GM18511 (cell line): ENCODE results near the gene ANKS1A.
"Not testable (repeated sequence)": the region's sequence is repeated elsewhere in the genome, so short reads cannot be mapped to it uniquely, and the experiment has no call there.

ENCODE experiments used
- ATAC-seq: cut with Tn5 transposase; IDR thresholded peaks from one replicate; pipeline ENCODE4 v1.9.1; 2021; ENCODE audit warnings: mild to moderate bottlenecking, moderate library complexity; ENCODE audit not compliant: unreplicated experiment

ANKS1A gene, protein sequence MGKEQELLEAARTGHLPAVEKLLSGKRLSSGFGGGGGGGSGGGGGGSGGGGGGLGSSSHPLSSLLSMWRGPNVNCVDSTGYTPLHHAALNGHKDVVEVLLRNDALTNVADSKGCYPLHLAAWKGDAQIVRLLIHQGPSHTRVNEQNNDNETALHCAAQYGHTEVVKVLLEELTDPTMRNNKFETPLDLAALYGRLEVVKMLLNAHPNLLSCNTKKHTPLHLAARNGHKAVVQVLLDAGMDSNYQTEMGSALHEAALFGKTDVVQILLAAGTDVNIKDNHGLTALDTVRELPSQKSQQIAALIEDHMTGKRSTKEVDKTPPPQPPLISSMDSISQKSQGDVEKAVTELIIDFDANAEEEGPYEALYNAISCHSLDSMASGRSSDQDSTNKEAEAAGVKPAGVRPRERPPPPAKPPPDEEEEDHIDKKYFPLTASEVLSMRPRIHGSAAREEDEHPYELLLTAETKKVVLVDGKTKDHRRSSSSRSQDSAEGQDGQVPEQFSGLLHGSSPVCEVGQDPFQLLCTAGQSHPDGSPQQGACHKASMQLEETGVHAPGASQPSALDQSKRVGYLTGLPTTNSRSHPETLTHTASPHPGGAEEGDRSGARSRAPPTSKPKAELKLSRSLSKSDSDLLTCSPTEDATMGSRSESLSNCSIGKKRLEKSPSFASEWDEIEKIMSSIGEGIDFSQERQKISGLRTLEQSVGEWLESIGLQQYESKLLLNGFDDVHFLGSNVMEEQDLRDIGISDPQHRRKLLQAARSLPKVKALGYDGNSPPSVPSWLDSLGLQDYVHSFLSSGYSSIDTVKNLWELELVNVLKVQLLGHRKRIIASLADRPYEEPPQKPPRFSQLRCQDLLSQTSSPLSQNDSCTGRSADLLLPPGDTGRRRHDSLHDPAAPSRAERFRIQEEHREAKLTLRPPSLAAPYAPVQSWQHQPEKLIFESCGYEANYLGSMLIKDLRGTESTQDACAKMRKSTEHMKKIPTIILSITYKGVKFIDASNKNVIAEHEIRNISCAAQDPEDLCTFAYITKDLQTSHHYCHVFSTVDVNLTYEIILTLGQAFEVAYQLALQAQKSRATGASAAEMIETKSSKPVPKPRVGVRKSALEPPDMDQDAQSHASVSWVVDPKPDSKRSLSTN

GRCh38 chr6:34888874-34889555 lies at the start of gene ANKS1A:
Gene ANKS1A, plus strand, starts transcription at chr6:34889255. Its CDS starts 148 bp downstream, at chr6:34889403.
- peak; percentile 58 for ATAC-seq

GRCh38 chr6:34839666-34840352 lies 49.2 kb upstream of the ANKS1A start:
- ATAC-seq = no peak

- not testable (repeated sequence) for ATAC-seq
Observed at GRCh38 chr6:34849066-34849465, 40.0 kb upstream of the ANKS1A start.

- no peak for ATAC-seq
Observed at GRCh38 chr6:34851361-34851760, 37.7 kb upstream of the ANKS1A start.

DNA sequence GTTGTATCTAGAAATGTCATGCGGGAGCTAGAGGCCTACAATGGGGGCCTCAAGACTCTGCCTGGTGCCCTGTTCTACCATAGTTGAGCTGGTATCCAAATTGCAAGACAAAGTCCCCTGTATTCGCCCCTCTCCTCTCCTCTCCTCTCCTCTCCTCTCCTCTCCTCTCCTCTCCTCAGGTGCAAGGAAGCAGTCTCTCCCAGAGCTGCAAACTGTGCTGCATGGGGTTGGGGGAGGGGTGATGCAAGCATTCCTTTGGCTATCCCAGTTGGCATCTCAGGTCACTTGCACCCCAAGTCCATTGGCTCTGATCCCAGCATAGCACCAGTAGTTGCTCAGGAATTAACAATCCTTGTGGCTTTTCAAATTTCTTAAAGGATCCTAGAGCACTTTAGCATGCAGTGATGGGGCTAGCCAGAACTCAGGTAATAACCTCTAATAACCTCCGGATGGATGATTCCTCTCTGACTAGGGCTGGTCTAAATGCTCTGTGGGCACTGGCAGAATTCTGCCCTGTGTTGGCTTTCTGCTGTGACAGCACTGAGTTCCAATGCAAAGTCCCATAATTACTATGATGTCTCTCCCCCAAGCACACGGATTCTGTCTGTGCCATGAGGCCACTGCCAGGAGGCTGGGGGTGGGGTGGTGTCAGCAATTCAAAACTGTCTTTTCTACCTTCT lies 36.5 kb upstream of the ANKS1A start:
- ATAC-seq = no peak

- ATAC-seq = no peak
Observed at GRCh38 chr6:34855463-34855862, 33.6 kb upstream of the ANKS1A start.

DNA sequence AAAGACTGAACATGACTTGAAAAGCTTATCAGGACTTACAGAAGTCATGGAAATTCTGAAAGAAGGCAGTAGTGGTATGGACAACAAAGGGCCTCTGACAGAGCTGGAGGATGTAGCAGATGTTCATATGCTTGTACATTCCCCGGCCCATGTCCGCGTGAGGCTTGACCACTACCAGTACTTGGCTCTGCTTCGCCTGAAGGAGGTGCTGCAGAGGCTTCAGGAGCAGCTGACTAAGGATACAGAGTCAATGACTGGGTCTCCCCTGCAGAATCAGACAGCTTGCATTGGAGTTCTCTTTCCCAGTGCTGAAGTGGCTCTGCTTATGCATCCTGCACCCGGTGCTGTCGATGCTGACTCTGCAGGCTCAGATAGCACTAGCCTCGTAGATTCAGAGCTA lies 30.4 kb upstream of the ANKS1A start:
- no peak for ATAC-seq

- ATAC-seq = no peak
Observed at GRCh38 chr6:34859951-34860350, 29.1 kb upstream of the ANKS1A start.

- ATAC-seq = no peak
Observed at GRCh38 chr6:34860776-34861175, 28.3 kb upstream of the ANKS1A start.

DNA sequence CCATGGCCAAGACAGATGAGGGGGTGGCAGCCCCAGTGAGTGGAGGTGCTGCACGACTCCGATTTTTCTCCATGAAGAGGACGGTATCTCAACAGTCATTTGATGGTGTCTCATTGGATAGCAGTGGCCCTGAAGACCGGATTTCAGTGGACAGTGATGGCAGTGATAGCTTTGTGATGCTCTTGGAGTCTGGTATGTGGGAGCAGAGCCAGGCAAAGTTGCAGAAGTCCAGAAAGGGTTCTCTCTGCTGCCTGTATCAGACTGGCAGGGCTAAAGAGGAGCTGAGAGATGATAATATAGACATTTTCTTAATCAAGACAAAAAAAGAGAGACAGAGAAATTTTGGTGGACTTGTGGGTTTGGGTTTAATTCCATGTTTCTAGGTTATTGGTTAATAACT lies 25.0 kb upstream of the ANKS1A start:
- ATAC-seq = no peak

DNA sequence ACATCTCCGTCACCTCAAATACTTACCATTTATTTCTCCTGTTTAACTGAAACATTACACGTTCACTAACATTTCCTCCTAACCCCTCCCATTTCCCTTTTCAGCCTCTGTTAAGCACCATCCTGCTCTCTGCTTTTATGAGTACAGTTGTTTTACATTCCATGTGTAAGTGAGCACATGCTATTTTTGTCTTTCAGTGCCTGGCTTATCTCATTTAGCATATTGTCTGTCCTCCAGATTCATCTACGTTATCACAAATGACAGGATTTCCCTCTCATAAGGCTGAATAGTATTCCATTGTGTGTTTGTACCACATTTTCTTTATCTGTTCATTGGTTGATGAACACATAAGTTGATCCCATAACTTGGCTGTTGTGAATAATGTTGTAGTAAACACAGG lies 23.9 kb upstream of the ANKS1A start:
- ATAC-seq = no peak

DNA sequence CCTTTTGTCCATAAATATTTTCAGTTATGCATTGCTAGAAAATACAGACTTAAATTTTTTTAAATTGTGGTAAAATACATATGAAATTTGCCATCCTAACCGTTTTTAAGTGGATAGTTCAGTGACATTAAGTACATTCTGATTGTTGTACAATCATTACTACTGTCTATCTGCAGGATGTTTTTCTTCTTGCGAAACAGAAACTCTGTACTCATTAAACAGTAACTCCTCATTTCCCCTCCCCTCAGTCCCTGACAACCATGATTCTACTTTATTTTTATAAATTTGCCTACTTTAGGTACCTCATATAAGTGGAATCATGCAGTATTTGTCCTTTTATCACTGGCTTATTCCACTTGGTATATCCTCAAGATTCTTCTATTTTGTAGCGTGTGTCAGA lies 22.5 kb upstream of the ANKS1A start:
- no peak for ATAC-seq

- ATAC-seq = no peak
Observed at GRCh38 chr6:34867484-34867883, 21.6 kb upstream of the ANKS1A start.

DNA sequence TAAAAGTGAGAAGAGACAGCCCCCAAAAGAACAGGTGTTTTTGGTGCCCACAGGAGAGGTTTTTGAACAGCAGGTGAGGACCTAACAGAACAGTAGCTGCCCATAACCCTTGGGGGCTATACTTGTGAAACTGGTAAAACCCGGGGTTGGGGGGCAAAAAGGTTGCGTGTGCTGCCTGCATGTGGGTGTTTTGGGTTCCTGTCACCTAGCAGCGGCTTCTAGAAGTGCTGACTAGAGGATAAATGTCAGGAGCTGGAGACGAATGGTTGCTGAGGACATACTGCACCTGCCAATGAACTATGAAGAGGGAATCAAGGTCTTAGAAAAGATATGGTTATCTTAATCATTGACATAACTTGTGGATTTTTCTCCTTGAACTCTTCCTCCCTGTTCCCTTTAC lies 17.2 kb upstream of the ANKS1A start:
- ATAC-seq = no peak

DNA sequence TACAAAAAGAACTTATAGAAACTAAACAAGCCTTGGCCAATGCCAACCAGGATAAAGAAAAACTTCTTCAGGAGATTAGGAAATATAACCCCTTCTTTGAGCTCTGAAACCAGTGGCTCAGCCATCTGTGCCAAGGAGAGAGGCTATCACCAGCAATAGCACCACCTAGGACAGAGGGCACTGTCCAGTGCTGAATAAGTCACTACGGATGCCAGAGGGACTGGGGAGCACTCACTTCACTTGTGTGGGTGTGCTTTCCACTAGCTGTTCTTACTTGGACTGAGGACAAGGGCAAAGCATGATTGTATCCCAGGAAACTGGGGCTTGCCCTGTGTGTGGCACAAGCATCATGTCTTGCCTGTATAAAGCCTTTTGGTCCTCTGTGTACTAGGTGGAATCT lies 16.7 kb upstream of the ANKS1A start:
- no peak for ATAC-seq

DNA sequence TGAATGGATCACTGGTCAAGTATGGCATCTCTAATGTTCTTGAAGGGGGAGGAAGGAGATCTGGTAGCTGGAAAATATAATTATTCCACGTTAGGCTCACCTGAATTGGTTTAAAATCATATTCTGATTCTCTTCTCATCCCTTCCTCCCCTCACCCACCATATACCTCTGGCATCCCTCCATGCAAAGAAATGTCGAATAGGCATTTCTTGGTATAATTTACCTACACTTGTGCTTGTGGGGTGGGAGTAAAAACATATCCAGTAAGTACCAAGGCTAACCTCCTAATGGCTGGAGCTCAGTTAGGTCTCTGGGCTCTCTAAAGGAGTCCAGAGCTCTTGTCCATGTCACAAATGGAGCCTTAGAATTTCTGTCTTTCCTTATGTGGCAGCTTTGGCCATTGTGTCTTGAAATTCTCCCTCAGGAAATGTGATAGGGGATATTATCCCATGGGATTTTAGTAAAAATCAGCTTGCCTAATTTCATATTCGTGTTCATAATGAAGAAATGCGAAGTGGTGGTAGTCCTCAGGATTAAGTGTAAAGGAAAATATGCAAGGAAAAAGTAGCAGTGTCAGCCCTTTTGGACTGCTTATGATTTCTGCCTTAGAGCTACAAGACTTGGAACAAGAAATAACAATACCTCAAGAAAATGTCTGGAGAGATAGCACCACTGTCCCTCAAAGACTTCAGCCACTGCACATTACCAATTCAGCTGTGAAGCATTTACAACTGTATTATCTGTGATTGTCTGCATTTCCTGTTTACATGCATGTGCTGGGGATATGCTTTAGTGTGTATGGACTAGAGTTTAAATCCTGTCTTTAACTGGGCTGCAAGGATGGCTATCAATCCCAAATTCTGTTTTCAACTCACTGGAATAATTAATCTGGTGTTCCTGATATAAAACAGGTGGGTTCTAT lies 13.5 kb upstream of the ANKS1A start:
- ATAC-seq = no peak

DNA sequence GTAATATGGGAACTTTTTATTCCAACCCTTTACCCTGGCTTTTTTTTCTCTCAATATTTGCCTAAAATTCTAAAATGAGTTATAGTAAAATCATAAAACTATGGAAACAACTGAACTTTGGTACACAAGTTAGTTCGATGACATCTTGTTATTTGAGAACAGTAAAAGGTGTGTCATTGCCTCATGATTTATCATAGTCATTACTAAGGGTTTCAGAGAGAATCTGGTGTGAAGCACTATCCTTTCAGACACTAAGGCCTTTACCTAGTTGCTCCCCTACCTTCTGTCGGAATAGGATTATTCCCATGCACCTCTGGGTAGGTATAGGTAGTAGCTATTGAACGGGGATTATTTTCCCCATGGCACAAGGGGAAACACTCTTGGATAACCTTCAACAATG lies 12.6 kb upstream of the ANKS1A start:
- no peak for ATAC-seq

GRCh38 chr6:34877259-34877658 lies 11.8 kb upstream of the ANKS1A start:
- ATAC-seq = no peak
